Measurements from ENCODE around the gene MAP1LC3B.

DNA sequence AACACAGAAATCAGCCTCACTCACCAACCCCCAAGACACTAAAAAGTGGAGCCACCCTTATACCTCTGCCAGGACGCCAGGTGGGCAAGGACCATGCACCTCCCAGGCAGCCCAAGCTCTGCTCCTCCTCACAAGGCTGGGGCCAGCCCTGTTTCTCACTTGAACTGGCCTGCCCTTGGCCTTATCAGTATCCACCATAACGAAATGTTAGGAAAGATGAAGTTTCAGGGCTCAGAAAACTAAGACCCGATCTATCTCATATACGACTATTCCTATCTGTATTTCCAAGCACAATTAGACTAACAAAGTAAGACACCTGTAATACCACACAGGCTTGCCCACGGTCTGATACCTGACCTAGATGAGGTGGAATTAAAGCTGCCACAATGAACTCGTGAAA lies 15.5 kb upstream of the MAP1LC3B start:
- no peak for TF ChIP-seq POLR2A (IDR thresholded peaks at IDR 0.05; ENCODE audit: low read length)
- no peak for TF ChIP-seq GATA1 (IDR thresholded peaks at IDR 0.05; ENCODE audit: low read depth, low read length)
